Measurements from ENCODE around the gene OOSP3.

DNA sequence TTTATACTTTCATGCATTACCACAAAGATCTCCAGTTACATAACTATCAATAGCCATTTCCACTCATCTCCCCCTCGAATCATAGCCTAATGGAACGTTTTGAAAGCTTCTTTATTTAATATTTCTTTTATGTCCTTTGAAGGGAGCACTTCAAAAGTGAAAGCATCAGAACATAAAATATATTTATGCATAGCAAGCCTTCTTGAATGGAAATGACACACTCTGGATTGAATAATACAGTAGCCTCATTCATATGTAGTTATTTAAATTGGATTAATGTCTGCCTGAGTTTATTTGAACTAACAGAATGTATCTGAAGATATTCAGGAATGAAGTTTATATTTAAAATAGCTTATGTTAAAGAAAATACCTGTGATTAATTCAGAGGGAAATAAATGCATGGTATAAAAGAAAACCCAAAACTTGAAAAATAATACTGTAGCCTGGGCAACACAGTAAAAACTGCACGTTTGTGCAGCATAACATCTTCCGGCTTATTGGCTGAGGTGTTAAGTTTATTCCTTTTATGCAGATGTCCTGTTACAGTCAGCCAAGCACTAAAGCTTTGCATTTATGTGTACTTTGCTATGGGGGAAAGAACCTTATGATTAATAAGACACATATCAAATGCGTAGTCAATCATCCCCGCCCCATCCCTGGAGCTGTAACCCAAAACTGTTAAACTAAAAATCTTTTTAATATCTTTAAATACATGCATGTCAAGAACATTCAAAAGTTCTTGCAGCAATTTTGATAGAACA, 22.0 kb downstream of the OOSP3 start:
- no peak for TF ChIP-seq CTCF (conservative IDR thresholded peaks at IDR 0.05)
- TF ChIP-seq EZH2 (IDR thresholded peaks at IDR 0.05; ENCODE audit: low read depth): no peak

Data from PC-9 (cell line).